K562 (cell line): ENCODE data around the gene GPR3. TPM values are rescaled to one million over a fixed set of nuclear protein-coding genes. Genes with fewer than 3 reads are reported as not detected.
A peak's percentile ranks its signal among the peaks of the same experiment; 100 is the strongest.

Source experiments
- ATF3 ChIP-seq, 2 experiments: fragments of 450-650 bp in 1 of 2; sonication (generic) in 1 of 2; formaldehyde crosslinking in 1 of 2; IDR thresholded peaks in 1 of 2; conservative IDR thresholded peaks in 1 of 2; 2 replicates each; pipeline versions ENCODE4 v1.6.1 to v1.8.1; 2016 to 2023; ENCODE audit warnings: mild to moderate bottlenecking in 2 of 2, moderate library complexity in 2 of 2, inconsistent platforms in 1 of 2, missing genetic modification reagents in 1 of 2
- E2F3 ChIP-seq: fragments of 250-450 bp; sonication (Bioruptor Pico); IDR thresholded peaks from 2 replicates; pipeline ENCODE4 v1.4.0; 2020; ENCODE audit warnings: mild to moderate bottlenecking
- FOXJ3 ChIP-seq: sonication (generic); formaldehyde crosslinking; IDR thresholded peaks from 2 replicates; pipeline ENCODE4 v1.4.0; 2020; ENCODE audit warnings: mild to moderate bottlenecking, missing genetic modification reagents
- GTF2E2 ChIP-seq: fragments of 200-800 bp; sonication (Bioruptor generic); IDR thresholded peaks from 2 replicates; pipeline ENCODE4 v1.6.1; 2016; ENCODE audit warnings: missing genetic modification characterization, missing compliant biosample characterization
- HOXB6 ChIP-seq: fragments of 250-450 bp; sonication (Bioruptor Pico); IDR thresholded peaks from 2 replicates; pipeline ENCODE4 v1.5.1; 2022; ENCODE audit warnings: mild to moderate bottlenecking, borderline replicate concordance
- KLF1 ChIP-seq: fragments of 450-650 bp; IDR thresholded peaks from 2 replicates; pipeline ENCODE4 v1.6.1; 2016; ENCODE audit warnings: missing genetic modification characterization, missing compliant biosample characterization
- MTA3 ChIP-seq: fragments of 450-650 bp; formaldehyde crosslinking; IDR thresholded peaks from 2 replicates; pipeline ENCODE4 v1.6.1; 2017; ENCODE audit warnings: mild to moderate bottlenecking, borderline replicate concordance
- SMAD3 ChIP-seq: fragments of 450-650 bp; formaldehyde crosslinking; conservative IDR thresholded peaks from 2 replicates; pipeline ENCODE4 v1.4.0; 2020; ENCODE audit warnings: mild to moderate bottlenecking
- SPI1 ChIP-seq: IDR thresholded peaks from 2 replicates; pipeline ENCODE4 v1.6.1; 2011; ENCODE audit warnings: low read depth, low read length, control low read depth, borderline replicate concordance
- TRIM28 ChIP-seq: fragments of 450-650 bp; IDR thresholded peaks from 2 replicates; pipeline ENCODE4 v1.6.1; 2017
- ZFPM2 ChIP-seq: fragments of 250-450 bp; sonication (Bioruptor Pico); IDR thresholded peaks from 2 replicates; pipeline ENCODE4 v1.5.1; 2022; ENCODE audit warnings: mild to moderate bottlenecking
- ZNF143 ChIP-seq: sonication (generic); formaldehyde crosslinking; IDR thresholded peaks from 2 replicates; pipeline ENCODE4 v1.9.0; 2022; ENCODE audit warnings: mild to moderate bottlenecking, missing genetic modification reagents
- ZNF311 ChIP-seq: fragments of 250-450 bp; sonication (Bioruptor Pico); IDR thresholded peaks from 2 replicates; pipeline ENCODE4 v1.4.0; 2020; ENCODE audit warnings: mild to moderate bottlenecking, moderate library complexity
- ZNF324 ChIP-seq: fragments of 250-450 bp; sonication (Bioruptor Pico); IDR thresholded peaks from 2 replicates; pipeline ENCODE4 v1.4.0; 2020; ENCODE audit warnings: mild to moderate bottlenecking
- ZNF644 ChIP-seq: fragments of 200-800 bp; sonication (Bioruptor generic); IDR thresholded peaks from 2 replicates; pipeline ENCODE4 v1.6.1; 2016; ENCODE audit warnings: low read depth, missing genetic modification characterization, missing compliant biosample characterization
- polyA plus RNA-seq, 8 experiments: library from polyadenylated mRNA; depleted of rRNA in 4 of 8; stranded (reverse) in 5 of 8; unstranded in 3 of 8; fragments of >200 nt; fragmentation: Nextera tagmentation in 2 of 8; fragmentation: Illumina TruSeq in 1 of 8; extraction: Ambion mirVana in 2 of 8; extraction: Trizol in 1 of 8; gene quantifications; 2 replicates each; pipeline versions ENCODE4 v1.2.1 to v1.2.3, GENCODE V29; 2011 to 2014; ENCODE audit warnings: inconsistent platforms in 1 of 8, missing spikeins in 1 of 8
- total RNA-seq, 7 experiments: library from RNA; depleted of rRNA in 6 of 7; stranded (reverse); fragments of >200 nt in 6 of 7; fragmentation: Illumina TruSeq in 2 of 7; extraction: Trizol in 2 of 7; gene quantifications; 2 replicates each; pipeline versions ENCODE4 v1.2.1 to v1.2.3, GENCODE V29; 2011 to 2021; ENCODE audit warnings: low replicate concordance in 1 of 7
- TF ChIP-seq, protein P1 (sequence below), 2 experiments: fragments of 450-650 bp; IDR thresholded peaks; 2 replicates each; pipeline ENCODE4 v1.6.1; 2016; ENCODE audit warnings: mild to moderate bottlenecking in 2 of 2, borderline replicate concordance in 1 of 2, low read depth in 1 of 2, moderate library complexity in 1 of 2
- TF ChIP-seq, protein P2 (sequence below): fragments of 250-450 bp; sonication (Bioruptor Pico); IDR thresholded peaks from 2 replicates; pipeline ENCODE4 v1.5.0; 2022; ENCODE audit warnings: mild to moderate bottlenecking

The GPR3 gene
- total and polyA plus RNA-seq, 9 of the 15 experiments (the other 6 are each of a cell fraction or from before 2014, with no cell fraction given) = 0.24 to 11.5 (median 3.7) TPM

DNA sequence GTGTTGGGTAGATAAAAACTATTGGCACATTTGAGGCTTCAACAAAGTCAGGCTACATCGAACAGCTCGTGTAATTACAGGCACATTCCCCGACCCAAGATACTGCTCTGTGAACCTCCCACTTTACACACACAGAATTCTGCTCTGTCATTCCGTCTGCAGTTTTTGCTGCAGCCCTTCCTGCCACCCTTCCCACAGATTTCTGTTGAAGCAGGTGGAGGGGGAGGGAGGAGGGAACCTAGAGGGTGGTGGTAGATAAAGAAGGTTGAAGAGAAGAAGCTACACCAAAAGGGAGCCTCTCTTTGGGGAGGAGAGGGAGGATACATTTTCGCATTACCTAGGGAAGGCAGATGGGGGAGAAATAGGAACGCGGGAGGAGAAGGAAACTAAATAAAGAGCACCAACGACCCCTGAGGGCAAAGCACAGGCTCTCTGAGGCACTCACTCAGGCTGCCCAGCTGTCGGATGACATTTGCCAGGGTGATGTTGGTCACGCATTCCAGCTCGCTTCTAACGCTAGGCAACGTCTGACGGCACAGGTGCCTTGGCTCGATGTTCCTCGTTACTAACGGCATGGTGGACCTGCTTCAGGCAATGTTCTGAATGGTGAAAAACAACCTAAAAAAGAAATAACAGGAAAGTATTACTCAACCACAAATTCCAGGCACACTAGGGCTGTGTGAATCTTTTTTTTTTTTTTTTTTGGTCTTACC, 36.0 kb downstream of the GPR3 start (continued):
- TF ChIP-seq, protein P1, sequence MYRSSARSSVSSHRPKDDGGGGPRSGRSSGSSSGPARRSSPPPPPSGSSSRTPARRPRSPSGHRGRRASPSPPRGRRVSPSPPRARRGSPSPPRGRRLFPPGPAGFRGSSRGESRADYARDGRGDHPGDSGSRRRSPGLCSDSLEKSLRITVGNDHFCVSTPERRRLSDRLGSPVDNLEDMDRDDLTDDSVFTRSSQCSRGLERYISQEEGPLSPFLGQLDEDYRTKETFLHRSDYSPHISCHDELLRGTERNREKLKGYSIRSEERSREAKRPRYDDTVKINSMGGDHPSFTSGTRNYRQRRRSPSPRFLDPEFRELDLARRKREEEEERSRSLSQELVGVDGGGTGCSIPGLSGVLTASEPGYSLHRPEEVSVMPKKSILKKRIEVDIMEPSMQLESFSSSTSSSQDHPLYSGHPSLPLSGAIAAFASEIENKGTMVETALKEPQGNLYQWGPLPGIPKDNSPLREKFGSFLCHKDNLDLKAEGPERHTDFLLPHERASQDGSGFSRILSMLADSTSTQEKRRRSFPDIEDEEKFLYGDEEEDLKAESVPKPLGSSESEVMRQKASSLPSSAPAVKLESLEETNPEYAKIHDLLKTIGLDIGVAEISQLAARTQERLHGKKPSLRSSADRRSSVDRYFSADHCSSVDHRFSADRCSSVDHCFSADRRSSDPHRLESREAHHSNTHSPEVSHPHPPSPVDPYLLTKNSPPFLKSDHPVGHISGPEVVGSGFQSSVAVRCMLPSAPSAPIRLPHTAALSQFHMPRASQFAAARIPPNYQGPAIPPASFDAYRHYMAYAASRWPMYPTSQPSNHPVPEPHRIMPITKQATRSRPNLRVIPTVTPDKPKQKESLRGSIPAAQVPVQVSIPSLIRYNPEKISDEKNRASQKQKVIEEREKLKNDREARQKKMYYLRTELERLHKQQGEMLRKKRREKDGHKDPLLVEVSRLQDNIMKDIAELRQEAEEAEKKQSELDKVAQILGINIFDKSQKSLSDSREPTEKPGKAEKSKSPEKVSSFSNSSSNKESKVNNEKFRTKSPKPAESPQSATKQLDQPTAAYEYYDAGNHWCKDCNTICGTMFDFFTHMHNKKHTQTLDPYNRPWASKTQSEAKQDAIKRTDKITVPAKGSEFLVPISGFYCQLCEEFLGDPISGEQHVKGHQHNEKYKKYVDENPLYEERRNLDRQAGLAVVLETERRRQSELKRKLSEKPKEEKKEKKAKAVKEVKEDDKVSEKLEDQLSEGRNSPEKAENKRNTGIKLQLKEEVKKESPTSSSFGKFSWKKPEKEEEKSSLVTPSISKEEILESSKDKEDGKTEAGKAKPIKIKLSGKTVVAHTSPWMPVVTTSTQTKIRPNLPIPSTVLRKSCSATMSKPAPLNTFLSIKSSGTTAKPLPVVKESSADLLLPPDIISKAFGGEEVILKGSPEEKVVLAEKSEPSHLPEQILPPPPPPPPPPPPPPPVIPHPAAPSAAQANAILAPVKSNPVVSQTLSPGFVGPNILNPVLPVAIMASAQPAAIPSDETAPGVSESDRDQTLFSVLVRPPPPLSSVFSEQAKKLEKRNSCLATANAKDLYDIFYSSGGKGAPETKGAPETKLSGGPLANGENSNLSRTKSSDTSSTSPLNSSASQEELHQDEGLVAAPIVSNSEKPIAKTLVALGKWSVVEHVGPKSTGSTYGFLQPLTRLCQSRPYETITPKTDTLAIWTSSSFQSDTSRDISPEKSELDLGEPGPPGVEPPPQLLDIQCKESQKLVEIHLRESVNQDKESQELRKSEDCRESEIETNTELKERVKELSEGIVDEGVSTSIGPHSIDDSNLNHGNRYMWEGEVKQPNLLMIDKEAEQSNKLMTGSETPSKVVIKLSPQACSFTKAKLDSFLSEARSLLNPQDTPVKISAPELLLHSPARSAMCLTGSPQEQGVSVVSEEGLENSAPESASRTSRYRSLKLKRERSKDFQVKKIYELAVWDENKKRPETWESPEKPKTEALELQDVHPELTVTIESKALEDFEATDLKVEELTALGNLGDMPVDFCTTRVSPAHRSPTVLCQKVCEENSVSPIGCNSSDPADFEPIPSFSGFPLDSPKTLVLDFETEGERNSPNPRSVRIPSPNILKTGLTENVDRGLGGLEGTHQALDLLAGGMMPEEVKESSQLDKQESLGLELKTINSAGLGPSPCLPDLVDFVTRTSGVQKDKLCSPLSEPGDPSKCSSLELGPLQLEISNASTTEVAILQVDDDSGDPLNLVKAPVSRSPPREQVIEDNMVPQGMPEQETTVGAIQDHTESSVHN (IDR thresholded peaks at IDR 0.05; ENCODE audit: borderline replicate concordance in 1 of 2, low read depth in 1 of 2) = no peak
- TF ChIP-seq ZNF644 (no peak), SMAD3 (CRISPR knock-in tag) (no peak), SPI1 (peak; percentile 47; the same call in 1 of the 2 replicates), ZNF311 (CRISPR knock-in tag) (no peak), GTF2E2 (tag) (no peak), KLF1 (no peak), ZNF324 (no peak), E2F3 (CRISPR knock-in tag) (no peak), FOXJ3 (CRISPR knock-in tag) (no peak), HOXB6 (CRISPR knock-in tag) (no peak), ZFPM2 (CRISPR knock-in tag) (no peak), MTA3 (peak; percentile 88; the same call in 1 of the 2 replicates), TRIM28 (peak; percentile 59; the same call in 1 of the 2 replicates), ATF3 (IDR thresholded peaks at IDR 0.05) (no peak), ATF3 (CRISPR knock-in tag; conservative IDR thresholded peaks at IDR 0.05) (no peak), ZNF143 (no peak)
- TF ChIP-seq, protein P2, sequence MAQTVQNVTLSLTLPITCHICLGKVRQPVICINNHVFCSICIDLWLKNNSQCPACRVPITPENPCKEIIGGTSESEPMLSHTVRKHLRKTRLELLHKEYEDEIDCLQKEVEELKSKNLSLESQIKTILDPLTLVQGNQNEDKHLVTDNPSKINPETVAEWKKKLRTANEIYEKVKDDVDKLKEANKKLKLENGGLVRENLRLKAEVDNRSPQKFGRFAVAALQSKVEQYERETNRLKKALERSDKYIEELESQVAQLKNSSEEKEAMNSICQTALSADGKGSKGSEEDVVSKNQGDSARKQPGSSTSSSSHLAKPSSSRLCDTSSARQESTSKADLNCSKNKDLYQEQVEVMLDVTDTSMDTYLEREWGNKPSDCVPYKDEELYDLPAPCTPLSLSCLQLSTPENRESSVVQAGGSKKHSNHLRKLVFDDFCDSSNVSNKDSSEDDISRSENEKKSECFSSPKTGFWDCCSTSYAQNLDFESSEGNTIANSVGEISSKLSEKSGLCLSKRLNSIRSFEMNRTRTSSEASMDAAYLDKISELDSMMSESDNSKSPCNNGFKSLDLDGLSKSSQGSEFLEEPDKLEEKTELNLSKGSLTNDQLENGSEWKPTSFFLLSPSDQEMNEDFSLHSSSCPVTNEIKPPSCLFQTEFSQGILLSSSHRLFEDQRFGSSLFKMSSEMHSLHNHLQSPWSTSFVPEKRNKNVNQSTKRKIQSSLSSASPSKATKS (CRISPR knock-in tag) = no peak
